Trophoblast cell (in vitro differentiated cells and primary cell): ENCODE measurements around the gene BRD7.

Experiments used
- DNase-seq, 2 donors: peaks; one replicate each; pipeline ENCODE4 v3.0.0-alpha.2; 2016
- H2AFZ ChIP-seq: 2 replicates; pipeline ENCODE4 v1.6.1; 2013; ENCODE audit warnings: low read length, moderate library complexity, mild to moderate bottlenecking; ENCODE audit not compliant: insufficient read depth, poor library complexity
- H2AK5ac ChIP-seq: 2 replicates; pipeline ENCODE4 v1.6.1; 2013; ENCODE audit warnings: mild to moderate bottlenecking, low read length
- H2BK120ac ChIP-seq: 2 replicates; pipeline ENCODE4 v1.6.1; 2013; ENCODE audit warnings: low read length, mild to moderate bottlenecking, moderate library complexity; ENCODE audit not compliant: insufficient read depth, poor library complexity
- H2BK12ac ChIP-seq: 2 replicates; pipeline ENCODE4 v1.6.1; 2013; ENCODE audit warnings: mild to moderate bottlenecking, low read length, moderate library complexity
- H2BK5ac ChIP-seq: 2 replicates; pipeline ENCODE4 v1.6.1; 2013; ENCODE audit warnings: low read length, low read depth, moderate library complexity, mild to moderate bottlenecking; ENCODE audit not compliant: poor library complexity
- H3K14ac ChIP-seq: 2 replicates; pipeline ENCODE4 v1.6.1; 2013; ENCODE audit warnings: mild to moderate bottlenecking, low read length
- H3K18ac ChIP-seq: 2 replicates; pipeline ENCODE4 v1.6.1; 2013; ENCODE audit warnings: mild to moderate bottlenecking, low read length
- H3K23ac ChIP-seq: 2 replicates; pipeline ENCODE4 v1.6.1; 2013; ENCODE audit warnings: low read length
- H3K27ac ChIP-seq: 2 replicates; pipeline ENCODE4 v1.5.1; 2013; ENCODE audit warnings: low read depth, mild to moderate bottlenecking, inconsistent platforms, low read length, moderate library complexity
- H3K27me3 ChIP-seq: 2 replicates; pipeline ENCODE4 v1.6.1; 2013; ENCODE audit warnings: inconsistent platforms, mild to moderate bottlenecking, low read length, moderate library complexity; ENCODE audit not compliant: insufficient read depth
- H3K36me3 ChIP-seq, 2 experiments: 1 replicate in 1 of 2; 2 replicates in 1 of 2; pipeline ENCODE4 v1.6.1; 2013; ENCODE audit warnings: low read length in 2 of 2, mild to moderate bottlenecking in 2 of 2, moderate library complexity in 1 of 2; ENCODE audit not compliant: insufficient read depth in 2 of 2, control insufficient read depth in 1 of 2
- H3K4ac ChIP-seq: 2 replicates; pipeline ENCODE4 v1.6.1; 2013; ENCODE audit warnings: low read depth, mild to moderate bottlenecking, low read length, moderate library complexity
- H3K4me1 ChIP-seq, 2 experiments: 1 replicate in 1 of 2; 2 replicates in 1 of 2; pipeline ENCODE4 v1.6.1; 2013; ENCODE audit warnings: low read length in 2 of 2, mild to moderate bottlenecking in 2 of 2, moderate library complexity in 1 of 2; ENCODE audit not compliant: insufficient read depth in 2 of 2, control insufficient read depth in 1 of 2
- H3K4me2 ChIP-seq: 2 replicates; pipeline ENCODE4 v1.6.1; 2013; ENCODE audit warnings: inconsistent platforms, mild to moderate bottlenecking, low read length, moderate library complexity
- H3K4me3 ChIP-seq: 2 replicates; pipeline ENCODE4 v1.5.1; 2013; ENCODE audit warnings: mild to moderate bottlenecking, low read depth, low read length, inconsistent platforms
- H3K79me1 ChIP-seq: one replicate; pipeline ENCODE4 v1.6.1; 2013; ENCODE audit warnings: low read length
- H3K79me2 ChIP-seq: 2 replicates; pipeline ENCODE4 v1.6.1; 2013; ENCODE audit warnings: low read length, mild to moderate bottlenecking; ENCODE audit not compliant: control insufficient read depth, insufficient read depth, poor library complexity
- H3K9ac ChIP-seq: 2 replicates; pipeline ENCODE4 v1.6.1; 2013; ENCODE audit warnings: mild to moderate bottlenecking, low read length
- H3K9me3 ChIP-seq: 2 replicates; pipeline ENCODE4 v1.6.1; 2013; ENCODE audit warnings: low read depth, mild to moderate bottlenecking, control low read depth, inconsistent platforms, low read length; ENCODE audit not compliant: insufficient read depth
- H4K12ac ChIP-seq: 2 replicates; pipeline ENCODE4 v1.6.1; 2013; ENCODE audit warnings: low read depth, mild to moderate bottlenecking, low read length, moderate library complexity
- H4K8ac ChIP-seq: 2 replicates; pipeline ENCODE4 v1.6.1; 2013; ENCODE audit warnings: low read depth, mild to moderate bottlenecking, low read length, moderate library complexity
- H4K91ac ChIP-seq: one replicate; pipeline ENCODE4 v1.6.1; 2013; ENCODE audit warnings: low read depth, mild to moderate bottlenecking, low read length, moderate library complexity
- WGBS: extraction: QIAGEN DNeasy Blood & Tissue Kit; methylation state at CpG from one replicate; pipeline ENCODE4 v1.1.7; 2013; ENCODE audit warnings: missing lambda C conversion rate; ENCODE audit not compliant: insufficient read length, insufficient coverage; ENCODE audit errors: extremely low coverage; 5-methylcytosine and 5-hydroxymethylcytosine counted together

The BRD7 gene

DNA sequence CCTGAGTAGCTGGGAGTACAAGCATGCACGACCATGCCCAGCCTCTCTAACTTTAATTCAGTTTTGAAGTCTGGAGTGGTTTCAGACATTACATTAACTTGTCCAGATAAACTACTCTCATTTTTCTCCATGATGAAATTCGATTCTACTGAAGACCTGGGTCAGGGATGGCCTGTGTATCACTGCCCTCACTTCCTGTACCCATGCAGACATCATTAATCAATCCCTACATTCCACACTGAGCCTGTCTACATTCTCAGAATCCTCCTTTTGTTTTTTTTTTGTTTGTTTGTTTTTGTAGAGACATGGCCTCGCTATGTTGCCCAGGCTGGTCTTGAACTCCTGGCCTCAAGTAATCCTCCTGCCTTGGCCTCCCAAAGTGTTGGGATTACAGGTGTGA is 79.9 kb downstream of the BRD7 start:
- no peaks in the 10 kb centered on the region for H3K36me3 ChIP-seq
- no peaks in the 10 kb centered on the region for H3K79me2 ChIP-seq
- H2BK5ac ChIP-seq = no peak overlapping the region
- H3K18ac ChIP-seq = no peak overlapping the region
- no peaks in the 10 kb centered on the region for H3K27me3 ChIP-seq
- no peak overlapping the region for H3K4ac ChIP-seq
- no peak overlapping the region for H2AFZ ChIP-seq
- H4K91ac ChIP-seq = no peak overlapping the region
- no peak overlapping the region for H3K23ac ChIP-seq
- no peak for DNase-seq
- H4K8ac ChIP-seq = no peak overlapping the region
- H4K12ac ChIP-seq = no peak overlapping the region
- H2BK120ac ChIP-seq = no peak overlapping the region
- no peak overlapping the region for H2BK12ac ChIP-seq
- no peak overlapping the region for H3K9ac ChIP-seq
- no peak overlapping the region for H3K4me2 ChIP-seq
- no peaks in the 10 kb centered on the region for H3K79me1 ChIP-seq
- H3K4me3 ChIP-seq = no peak overlapping the region
- WGBS = no CpG with 5 or more reads among the region's 3 CpGs
- no peak overlapping the region for H3K27ac ChIP-seq
- H2AK5ac ChIP-seq = no peak overlapping the region
- H3K9me3 ChIP-seq = peaks cover 4% of the 10 kb centered on the region
- peaks cover 9 to 10% of the 10 kb centered on the region in 2 experiments for H3K4me1 ChIP-seq
- no peak overlapping the region for H3K14ac ChIP-seq

DNA sequence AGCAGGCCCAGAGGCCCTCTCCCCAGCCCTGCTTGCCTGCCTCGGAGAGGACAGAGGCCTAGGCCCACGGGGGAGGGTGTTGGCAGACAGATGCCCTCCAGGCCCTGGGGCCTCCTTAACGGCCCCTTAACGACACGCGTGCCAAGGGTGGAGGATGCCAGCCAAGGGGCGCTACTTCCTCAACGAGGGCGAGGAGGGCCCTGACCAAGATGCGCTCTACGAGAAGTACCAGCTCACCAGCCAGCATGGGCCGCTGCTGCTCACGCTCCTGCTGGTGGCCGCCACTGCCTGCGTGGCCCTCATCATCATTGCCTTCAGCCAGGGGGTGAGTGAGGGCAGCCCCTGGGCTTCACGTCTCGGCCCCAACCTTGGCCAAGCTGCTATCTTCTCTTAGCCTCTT is 80.8 kb downstream of the BRD7 start:
- no peak overlapping the region for H2BK5ac ChIP-seq
- DNase-seq = no peak
- no peak overlapping the region for H3K4ac ChIP-seq
- no peak overlapping the region for H4K91ac ChIP-seq
- no peaks in the 10 kb centered on the region for H3K27me3 ChIP-seq
- no peak overlapping the region for H3K4me3 ChIP-seq
- H2AK5ac ChIP-seq = no peak overlapping the region
- H2BK12ac ChIP-seq = no peak overlapping the region
- H2AFZ ChIP-seq = no peak overlapping the region
- H3K4me1 ChIP-seq = peaks cover 9 to 10% of the 10 kb centered on the region in 2 experiments
- no peaks in the 10 kb centered on the region for H3K36me3 ChIP-seq
- no peak overlapping the region for H4K8ac ChIP-seq
- no peak overlapping the region for H3K18ac ChIP-seq
- no peak overlapping the region for H4K12ac ChIP-seq
- H3K27ac ChIP-seq = no peak overlapping the region
- no peak overlapping the region for H3K23ac ChIP-seq
- no peak overlapping the region for H3K4me2 ChIP-seq
- no peaks in the 10 kb centered on the region for H3K79me1 ChIP-seq
- no peak overlapping the region for H2BK120ac ChIP-seq
- peaks cover 7% of the 10 kb centered on the region for H3K9me3 ChIP-seq
- H3K9ac ChIP-seq = no peak overlapping the region
- H3K79me2 ChIP-seq = no peaks in the 10 kb centered on the region
- no peak overlapping the region for H3K14ac ChIP-seq
- WGBS = no CpG with 5 or more reads among the region's 17 CpGs

DNA sequence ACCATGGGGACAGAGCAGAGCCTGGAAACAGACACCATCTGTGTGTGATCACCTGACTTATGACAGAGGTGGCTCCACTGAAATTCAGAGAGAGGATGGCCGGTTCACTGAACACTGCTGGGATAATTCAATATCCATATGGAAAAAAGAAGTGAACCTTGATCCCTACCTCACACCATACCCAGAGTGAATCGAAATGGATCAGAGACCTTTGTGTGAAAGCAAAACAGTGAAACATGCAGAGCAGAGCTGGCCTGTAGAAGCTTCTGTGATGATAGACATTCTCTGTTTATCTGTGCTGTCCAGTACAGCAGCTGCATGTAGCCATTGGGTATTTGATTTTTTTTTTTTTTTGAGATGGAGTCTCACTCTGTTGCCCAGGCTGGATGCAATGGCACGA is 82.1 kb downstream of the BRD7 start:
- Histone ChIP-seq H3K9me3 (peaks cover 5% of the 10 kb centered on the region), H2AFZ (no peak overlapping the region), H3K27me3 (no peaks in the 10 kb centered on the region), H3K23ac (no peak overlapping the region), H3K27ac (no peak overlapping the region), H3K79me2 (no peaks in the 10 kb centered on the region), H3K14ac (no peak overlapping the region), H4K8ac (no peak overlapping the region), H3K4me3 (no peak overlapping the region), H4K91ac (no peak overlapping the region), H3K4ac (no peak overlapping the region), H4K12ac (no peak overlapping the region), H3K36me3 (no peaks in the 10 kb centered on the region), H2BK5ac (no peak overlapping the region), H3K18ac (no peak overlapping the region), H3K9ac (no peak overlapping the region), H2AK5ac (no peak overlapping the region), H2BK120ac (no peak overlapping the region), H3K79me1 (no peaks in the 10 kb centered on the region), H2BK12ac (no peak overlapping the region), H3K4me1 (peaks cover 2 to 3% of the 10 kb centered on the region in 2 experiments), H3K4me2 (no peak overlapping the region)
- no CpG with 5 or more reads among the region's 3 CpGs for WGBS
- DNase-seq = no peak

DNA sequence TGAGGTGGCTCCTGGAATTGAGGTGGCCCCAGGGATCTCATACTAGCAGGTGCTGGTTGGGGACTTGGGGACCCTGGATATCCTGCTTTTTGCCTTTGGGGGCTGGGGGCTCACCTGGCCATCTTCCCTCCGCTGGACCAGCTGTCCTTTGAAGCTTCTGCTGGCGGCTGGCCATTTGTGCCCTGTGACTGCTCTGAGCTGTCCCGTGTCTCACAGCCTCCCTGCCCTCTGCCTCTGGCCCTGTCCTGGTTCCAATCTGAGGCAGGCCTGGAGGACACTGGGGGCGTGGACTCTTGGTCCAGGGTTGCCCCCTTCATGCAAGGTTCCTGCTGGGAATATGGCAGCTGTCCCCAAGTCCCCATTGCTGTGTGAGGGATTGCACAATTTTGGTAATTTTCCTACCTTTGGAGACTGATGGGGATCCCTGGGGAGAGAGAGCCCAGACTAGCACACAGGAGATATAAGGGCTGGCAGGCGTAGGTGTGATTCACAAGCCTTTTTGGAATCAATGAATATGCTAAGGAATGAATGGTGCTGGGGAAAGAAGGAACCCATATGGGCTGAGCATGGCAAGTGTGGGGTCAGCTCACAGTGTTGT is 83.3 kb downstream of the BRD7 start:
- Histone ChIP-seq H3K18ac (no peak overlapping the region), H2BK5ac (no peak overlapping the region), H2BK120ac (no peak overlapping the region), H3K36me3 (no peaks in the 10 kb centered on the region), H3K27me3 (no peaks in the 10 kb centered on the region), H2BK12ac (no peak overlapping the region), H3K4me3 (no peak overlapping the region), H3K9ac (no peak overlapping the region), H4K8ac (no peak overlapping the region), H2AK5ac (no peak overlapping the region), H3K79me1 (no peaks in the 10 kb centered on the region), H4K12ac (no peak overlapping the region), H4K91ac (no peak overlapping the region), H3K4me1 (no peaks in the 10 kb centered on the region), H3K79me2 (no peaks in the 10 kb centered on the region), H3K27ac (no peak overlapping the region), H3K4me2 (no peak overlapping the region), H3K4ac (no peak overlapping the region), H3K23ac (no peak overlapping the region), H2AFZ (no peak overlapping the region), H3K9me3 (peaks cover 6% of the 10 kb centered on the region), H3K14ac (no peak overlapping the region)
- no CpG with 5 or more reads among the region's 5 CpGs for WGBS
- no peak for DNase-seq
